Psoas muscle (tissue), 8 donors: ENCODE results near the gene RNF13. TPM values are rescaled to one million over a fixed set of nuclear protein-coding genes. Genes with fewer than 3 reads are reported as not detected.

Source experiments
- ATAC-seq, 4 donors: fragments of 200-7000 bp; cut with Tn5 transposase; one replicate each; pipeline ENCODE4 v1.9.1; 2020; ENCODE audit warnings: moderate library complexity in 3 of 4, mild to moderate bottlenecking in 2 of 4
- DNase-seq, 2 donors: peaks; one replicate each; pipeline ENCODE4 v3.0.0-alpha.2; 2020
- H3K27ac ChIP-seq: fragments of 200-600 bp; one replicate; pipeline ENCODE4 v1.8.0; 2022
- H3K27me3 ChIP-seq, 3 donors: fragments of 200-600 bp in 1 of 3; one replicate each; pipeline versions ENCODE4 v1.6.1 to v1.8.0; 2013 to 2022; ENCODE audit warnings: low read length in 2 of 3, mild to moderate bottlenecking in 2 of 3, moderate library complexity in 1 of 3; ENCODE audit not compliant: insufficient read depth in 3 of 3
- H3K36me3 ChIP-seq, 2 donors: fragments of 200-600 bp in 1 of 2; one replicate each; pipeline versions ENCODE4 v1.6.1 to v1.8.0; 2013 to 2022; ENCODE audit warnings: low read depth in 1 of 2, mild to moderate bottlenecking in 1 of 2, moderate library complexity in 1 of 2; ENCODE audit not compliant: insufficient read depth in 1 of 2
- H3K4me1 ChIP-seq: fragments of 200-600 bp; one replicate; pipeline ENCODE4 v1.8.0; 2022
- H3K4me3 ChIP-seq: fragments of 200-600 bp; one replicate; pipeline ENCODE4 v1.8.0; 2022; ENCODE audit warnings: mild to moderate bottlenecking
- H3K9me3 ChIP-seq: fragments of 200-600 bp; one replicate; pipeline ENCODE4 v1.8.0; 2022
- WGBS, 3 donors: extraction: QIAGEN DNeasy Blood & Tissue Kit; methylation state at CpG; one replicate each; pipeline versions ENCODE4 v1.1.6 to v1.1.7; 2013; 5-methylcytosine and 5-hydroxymethylcytosine counted together
- intact Hi-C, 2 donors: fragments of 100-400 bp; cut with DNase I; formaldehyde crosslinking; loops; one replicate each; pipeline versions ENCODE4 v1.11.0 to v1.14.2; 2022
- polyA plus RNA-seq, 3 donors: library from polyadenylated mRNA; stranded (reverse); fragments of 200-250 nt; gene quantifications; one replicate each; pipeline ENCODE4 v1.2.3, GENCODE V29; 2013
- total RNA-seq, 4 donors: library from RNA; stranded (reverse); fragmentation: NEBNext Ultra II Directional in 2 of 4; extraction: Animal tissue kit (Norgen Biotek cat#: 25700) in 2 of 4; gene quantifications; one replicate each; pipeline versions ENCODE4 v1.2.1 to v1.2.4, GENCODE V29; 2021 to 2023
- TF ChIP-seq, protein P1 (sequence below): fragments of 200-600 bp; IDR thresholded peaks from one replicate; pipeline ENCODE4 v1.8.0; 2022; ENCODE audit warnings: antibody characterized with exemption
- donor health status: healthy with polysubstance abuse.
- donor health status: DM: no; HTN: no; CAD: no; lungs with moderate emphysema.
- donor health status: Bipolar disorder and iron deficiency.
- donor health status: healthy.
- donor health status: DM: yes; HTN: yes; CAD: no.
- donor health status: DM: no; HTN: no; CAD: no.
- donor health status: DM: no; HTN: no; CAD: no.
- donor health status: DM: yes; HTN: yes; CAD: no.

RNF13 gene
- total and polyA plus RNA-seq, 7 donors = 21.7 to 51.0 (median 41.6) TPM

- no peak for ATAC-seq
- no peak overlapping the region for H3K27ac ChIP-seq
- H3K4me3 ChIP-seq = no peak overlapping the region
- H3K9me3 ChIP-seq = no peaks in the 10 kb centered on the region
- no peaks in the 10 kb centered on the region for H3K27me3 ChIP-seq
- DNase-seq = no peak
- H3K36me3 ChIP-seq = no peaks in the 10 kb centered on the region
- TF ChIP-seq, protein P1, sequence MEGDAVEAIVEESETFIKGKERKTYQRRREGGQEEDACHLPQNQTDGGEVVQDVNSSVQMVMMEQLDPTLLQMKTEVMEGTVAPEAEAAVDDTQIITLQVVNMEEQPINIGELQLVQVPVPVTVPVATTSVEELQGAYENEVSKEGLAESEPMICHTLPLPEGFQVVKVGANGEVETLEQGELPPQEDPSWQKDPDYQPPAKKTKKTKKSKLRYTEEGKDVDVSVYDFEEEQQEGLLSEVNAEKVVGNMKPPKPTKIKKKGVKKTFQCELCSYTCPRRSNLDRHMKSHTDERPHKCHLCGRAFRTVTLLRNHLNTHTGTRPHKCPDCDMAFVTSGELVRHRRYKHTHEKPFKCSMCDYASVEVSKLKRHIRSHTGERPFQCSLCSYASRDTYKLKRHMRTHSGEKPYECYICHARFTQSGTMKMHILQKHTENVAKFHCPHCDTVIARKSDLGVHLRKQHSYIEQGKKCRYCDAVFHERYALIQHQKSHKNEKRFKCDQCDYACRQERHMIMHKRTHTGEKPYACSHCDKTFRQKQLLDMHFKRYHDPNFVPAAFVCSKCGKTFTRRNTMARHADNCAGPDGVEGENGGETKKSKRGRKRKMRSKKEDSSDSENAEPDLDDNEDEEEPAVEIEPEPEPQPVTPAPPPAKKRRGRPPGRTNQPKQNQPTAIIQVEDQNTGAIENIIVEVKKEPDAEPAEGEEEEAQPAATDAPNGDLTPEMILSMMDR = no peak
- intact Hi-C loops = no loop called here
- 84 to 85% (median 84%) methylated on average over 4 of the region's 4 CpGs for WGBS, 3 donors
- no peaks in the 10 kb centered on the region for H3K4me1 ChIP-seq
Observed at GRCh38 chr3:150005243-150006112, 192.5 kb downstream of the RNF13 start.

DNA sequence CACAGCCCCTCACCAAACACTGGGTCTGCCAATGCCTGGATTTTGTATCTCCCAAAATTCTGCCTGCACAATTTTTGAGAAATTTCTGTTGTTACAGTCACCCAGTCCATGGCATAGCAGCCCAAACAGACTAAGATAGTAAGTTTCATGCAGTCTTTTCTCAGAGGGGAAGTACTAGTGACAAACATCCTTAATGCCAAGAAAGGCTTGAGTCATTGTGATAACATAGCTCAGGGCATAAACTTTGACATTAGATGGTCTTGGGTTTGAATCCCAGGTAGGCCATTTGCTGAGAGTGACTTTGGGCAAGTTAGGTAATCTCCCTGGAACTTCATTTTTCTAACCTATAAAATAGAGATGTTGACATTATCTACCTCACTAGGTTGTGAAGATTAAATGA lies 193.8 kb downstream of the RNF13 start:
- H3K36me3 ChIP-seq = no peaks in the 10 kb centered on the region
- DNase-seq (no peak), ATAC-seq (no peak)
- no peaks in the 10 kb centered on the region for H3K27me3 ChIP-seq
- no peak overlapping the region for H3K4me3 ChIP-seq
- intact Hi-C loops = no loop called here
- H3K27ac ChIP-seq = no peak overlapping the region
- no peaks in the 10 kb centered on the region for H3K4me1 ChIP-seq
- no peaks in the 10 kb centered on the region for H3K9me3 ChIP-seq
- TF ChIP-seq, protein P1 = no peak

Other genes starting within 250 kb of the RNF13 start
- 10 to 100 TPM; 13.3 to 52.9 (median 30.1) TPM for gene WWTR1, start 155.2 kb upstream of the RNF13 start, total RNA-seq
- gene WWTR1, start 155.2 kb upstream of the RNF13 start, polyA plus RNA-seq = 10 to 100 TPM in 1 of 3 donors, 1 to 10 TPM in 2; 6.7 to 53.5 (median 6.7) TPM
- gene COMMD2, start 60.7 kb upstream of the RNF13 start, total RNA-seq = 10 to 100 TPM; 11.6 to 22.8 (median 15.1) TPM
- 10 to 100 TPM in 2 of 3 donors, 1 to 10 TPM in 1; 7.7 to 19.1 (median 11.1) TPM for gene COMMD2, start 60.7 kb upstream of the RNF13 start, polyA plus RNA-seq
- not detected for gene ANKUB1, start 20.7 kb upstream of the RNF13 start, total RNA-seq
- gene ANKUB1, start 20.7 kb upstream of the RNF13 start, polyA plus RNA-seq = 1 to 10 TPM in 1 of 3 donors, not detected in 2; 2.9 TPM
- gene PFN2, start 157.7 kb downstream of the RNF13 start, total RNA-seq = 100 to 1,000 TPM; 234 to 363 (median 325) TPM
- gene PFN2, start 157.7 kb downstream of the RNF13 start, polyA plus RNA-seq = 100 to 1,000 TPM; 167 to 346 (median 237) TPM